Uterus (tissue), 4 donors: ENCODE data around the gene MPG. TPM values are rescaled to one million over a fixed set of nuclear protein-coding genes. Genes with fewer than 3 reads are reported as not detected.
"Not testable (repeated sequence)": the region's sequence is repeated elsewhere in the genome, so short reads cannot be mapped to it uniquely, and the experiment has no call there.

Source experiments
- DNase-seq, 2 donors: peaks; one replicate each; pipeline ENCODE4 v3.0.0-alpha.2; 2019 to 2020
- H3K27ac ChIP-seq, 2 donors: fragments of 200-600 bp; sonication (generic); 1 replicate in 1 of 2; 2 replicates in 1 of 2; pipeline ENCODE4 v1.5.1; 2016 to 2018
- H3K27me3 ChIP-seq, 2 donors: fragments of 200-600 bp; sonication (generic); one replicate each; pipeline ENCODE4 v1.5.1; 2018 to 2019; ENCODE audit warnings: control low read depth in 1 of 2
- H3K36me3 ChIP-seq, 2 donors: fragments of 200-600 bp; sonication (generic); one replicate each; pipeline ENCODE4 v1.5.1; 2019; ENCODE audit warnings: control low read depth in 1 of 2
- H3K4me1 ChIP-seq, 2 donors: fragments of 200-600 bp; sonication (generic); one replicate each; pipeline ENCODE4 v1.5.1; 2018 to 2019; ENCODE audit warnings: control low read depth in 1 of 2
- H3K4me3 ChIP-seq, 2 donors: fragments of 200-600 bp; sonication (generic); 1 replicate in 1 of 2; 2 replicates in 1 of 2; pipeline ENCODE4 v1.5.1; 2018 to 2019; ENCODE audit warnings: mild to moderate bottlenecking in 1 of 2
- H3K9me3 ChIP-seq, 2 donors: fragments of 200-600 bp; sonication (generic); one replicate each; pipeline ENCODE4 v1.5.1; 2019; ENCODE audit warnings: control low read depth in 1 of 2
- CTCF ChIP-seq, 4 experiments: fragments of 200-600 bp in 2 of 4; fragments of 450-650 bp in 2 of 4; sonication (generic) in 2 of 4; IDR thresholded peaks; one replicate each; pipeline ENCODE4 v1.5.1; 2016 to 2019; ENCODE audit warnings: antibody characterized with exemption in 4 of 4, mild to moderate bottlenecking in 2 of 4, moderate library complexity in 1 of 4
- POLR2A ChIP-seq, 2 donors: fragments of 450-650 bp; IDR thresholded peaks; one replicate each; pipeline ENCODE4 v1.6.1; 2016; ENCODE audit warnings: antibody characterized with exemption in 2 of 2, mild to moderate bottlenecking in 1 of 2, moderate library complexity in 1 of 2
- intact Hi-C: fragments of 100-400 bp; cut with DNase I; formaldehyde crosslinking; loops from one replicate; pipeline ENCODE4 v1.15.1; 2023; ENCODE audit warnings: low total_unique reads
- total RNA-seq, 4 donors: library from RNA; depleted of rRNA in 3 of 4; stranded (reverse); fragments of >200 nt in 3 of 4; gene quantifications; one replicate each; pipeline versions ENCODE4 v1.1.0 to v1.2.4, GENCODE V29; 2014 to 2023
- donor health status: DM: yes; HTN: yes; CAD: no.

MPG gene
- 100 to 1,000 TPM in 1 of 4 donors, 10 to 100 TPM in 3; 35.7 to 305 (median 63.7) TPM for total RNA-seq

GRCh38 chr16:77807-78443, at the start of gene MPG:
TSS of gene MPG (plus strand) at chr16:78225. CDS start at chr16:78310, 85 bp downstream.
- intact Hi-C loops, result no loop called here
- TF ChIP-seq POLR2A (IDR thresholded peaks at IDR 0.05), result peak; percentile 70 to 91
- TF ChIP-seq CTCF (IDR thresholded peaks at IDR 0.05), result no peak
- Histone ChIP-seq H3K4me3 (peak within 1 kb of the TSS; percentile 65 to 81), H3K27me3 (no peaks in the 10 kb centered on the region), H3K9me3 (no peaks in the 10 kb centered on the region), H3K27ac (peak within 1 kb of the TSS; percentile 90 to 93), H3K36me3 (no peaks in the 10 kb centered on the region), H3K4me1 (peaks cover 5 to 29% of the 10 kb centered on the region in 2 donors)
- DNase-seq, result peak; percentile 86 to 92

GRCh38 chr16:30627-31026, 47.4 kb upstream of the MPG start:
- intact Hi-C loops, H3K4me3 ChIP-seq, H3K36me3 ChIP-seq, H3K4me1 ChIP-seq, DNase-seq, H3K27me3 ChIP-seq, H3K9me3 ChIP-seq, H3K27ac ChIP-seq: not testable (repeated sequence)

- H3K27ac ChIP-seq, H3K27me3 ChIP-seq, H3K36me3 ChIP-seq, DNase-seq, H3K4me3 ChIP-seq, H3K9me3 ChIP-seq, intact Hi-C loops, H3K4me1 ChIP-seq: not testable (repeated sequence)
Observed at GRCh38 chr16:33154-33876, 44.7 kb upstream of the MPG start.

- Histone ChIP-seq H3K27ac (no peak overlapping the region), H3K9me3 (no peaks in the 10 kb centered on the region), H3K27me3 (no peaks in the 10 kb centered on the region), H3K4me1 (no peaks in the 10 kb centered on the region), H3K4me3 (no peak overlapping the region), H3K36me3 (no peaks in the 10 kb centered on the region)
- intact Hi-C loops, result no loop called here
- no peak for DNase-seq
- TF ChIP-seq POLR2A (IDR thresholded peaks at IDR 0.05), result no peak
- no peak for TF ChIP-seq CTCF (IDR thresholded peaks at IDR 0.05)
Observed at GRCh38 chr16:33877-34647, 44.0 kb upstream of the MPG start.

- Histone ChIP-seq H3K36me3 (no peaks in the 10 kb centered on the region), H3K27me3 (no peaks in the 10 kb centered on the region), H3K9me3 (no peaks in the 10 kb centered on the region), H3K4me3 (no peak overlapping the region), H3K27ac (no peak overlapping the region), H3K4me1 (no peaks in the 10 kb centered on the region)
- no peak for DNase-seq
- no peak for TF ChIP-seq CTCF (IDR thresholded peaks at IDR 0.05)
- TF ChIP-seq POLR2A (IDR thresholded peaks at IDR 0.05), result no peak
- intact Hi-C loops, result no loop called here
Observed at GRCh38 chr16:34648-34987, 43.4 kb upstream of the MPG start.
